ENCODE measurements around the gene EGR4. TPM values are rescaled to one million over a fixed set of nuclear protein-coding genes. Genes with fewer than 3 reads are reported as not detected.
A peak's percentile ranks its signal among the peaks of the same experiment; 100 is the strongest.

The EGR4 gene
- polyA plus RNA-seq, 2 of the 4 experiments (the other 2 are of a cell fraction): 0.03 TPM; not detected in 1

DNA sequence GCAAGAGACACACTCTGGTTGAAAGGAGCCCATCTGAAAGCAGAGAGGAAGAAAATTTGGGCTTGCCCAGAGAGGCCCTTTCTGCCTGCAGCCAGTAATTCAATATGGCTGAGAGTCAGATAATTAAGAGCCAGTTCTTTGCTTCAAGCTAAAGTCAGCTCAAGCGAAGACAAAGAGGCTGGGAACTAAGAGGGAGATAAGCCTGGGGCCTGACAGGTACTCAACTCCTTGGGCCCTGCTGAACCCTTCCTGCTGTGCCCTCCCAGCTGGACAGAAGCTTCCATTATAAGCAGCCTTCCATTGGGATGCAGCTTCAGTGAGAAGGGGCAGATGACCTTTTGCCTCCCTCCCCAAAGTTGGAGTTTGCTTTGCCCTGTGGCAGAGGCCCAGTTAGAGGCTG lies 21.1 kb downstream of the EGR4 start:
- CTCF ChIA-PET: interaction anchor here (1.0 to 4.6 kb wide), 9 partner anchors 9 to 186 kb away, joined by 3 to 42 read pairs (median 6); partner anchors contain the start of gene EGR4
- no peak for ATAC-seq

DNA sequence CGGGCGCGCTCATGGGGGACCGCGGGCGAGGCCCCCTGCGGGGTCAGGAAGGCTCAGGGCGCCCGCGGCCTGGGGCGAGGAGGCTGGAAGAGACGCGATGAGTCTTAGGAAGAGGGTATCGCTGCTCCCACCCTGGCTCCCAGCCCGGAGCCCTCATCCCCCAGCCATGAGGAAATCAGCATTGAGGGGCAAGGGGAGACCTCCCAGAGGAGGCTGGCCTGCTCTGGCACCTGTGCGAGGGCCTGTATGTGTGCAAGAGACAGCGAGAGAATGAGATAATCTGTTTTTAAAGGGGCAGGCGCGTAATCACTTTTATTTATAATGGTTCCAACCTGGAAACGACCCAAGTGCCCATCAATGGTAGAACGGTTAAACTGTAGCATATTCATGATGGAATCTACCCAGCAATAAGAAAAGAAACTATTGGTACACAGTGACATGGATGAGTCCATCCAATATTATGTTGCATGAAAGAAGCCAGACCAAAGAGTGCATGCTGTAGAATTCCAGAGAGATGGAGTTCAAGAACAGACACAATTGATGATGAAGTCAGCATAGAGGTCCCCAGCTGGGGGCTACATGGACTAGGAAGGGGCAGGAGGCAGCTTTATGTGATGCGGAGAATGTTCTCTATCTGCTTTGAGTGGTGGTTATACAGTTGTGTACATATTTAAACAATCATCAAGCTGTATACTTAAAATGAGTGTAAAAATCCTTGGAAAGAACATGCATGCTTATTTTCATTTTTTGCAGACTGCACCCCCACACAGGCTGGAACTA lies 23.5 kb downstream of the EGR4 start:
- H3K4me1 ChIP-seq: peaks cover 7% of the 10 kb centered on the region; the same call in 1 of the 3 replicates
- ATAC-seq: no peak; a peak in 1 of 6 replicates
- H3K9me3 ChIP-seq: no peaks in the 10 kb centered on the region
- H3K4me2 ChIP-seq: peak overlapping the region; percentile 78
- H3K27ac ChIP-seq: peak overlapping the region; percentile 66 to 82
- WGBS (ENCODE audit: missing lambda C conversion rate): 70% methylated on average over 9 of the region's 22 CpGs
- ChIA-PET CTCF (interaction anchor here (0.7 to 4.6 kb wide), 4 partner anchors 12 to 42 kb away, joined by 3 to 42 read pairs (median 6); partner anchors contain the start of gene EGR4), POLR2A (no interaction called here)
- no peak for DNase-seq (ENCODE audit: low read depth in 1 of 2, low spot score in 1 of 2)
- no peak for FAIRE-seq
- H3K4me3 ChIP-seq: peak overlapping the region; percentile 43
- TF ChIP-seq HDAC2 (IDR thresholded peaks at IDR 0.05) (no peak), HOXB5 (CRISPR knock-in tag; IDR thresholded peaks at IDR 0.05) (no peak), GATA3 (IDR thresholded peaks at IDR 0.05; ENCODE audit: borderline replicate concordance) (no peak), TP53 (CRISPR knock-in tag; IDR thresholded peaks at IDR 0.05) (no peak), ZC3H11A (IDR thresholded peaks at IDR 0.05) (no peak), CEBPB (IDR thresholded peaks at IDR 0.05) (no peak), NFE2L2 (conservative IDR thresholded peaks at IDR 0.05; ENCODE audit: low read length) (no peak), CBX8 (IDR thresholded peaks at IDR 0.05) (no peak), RCOR1 (IDR thresholded peaks at IDR 0.05; ENCODE audit: low read depth, low read length) (no peak)
- TF ChIP-seq, protein P1, sequence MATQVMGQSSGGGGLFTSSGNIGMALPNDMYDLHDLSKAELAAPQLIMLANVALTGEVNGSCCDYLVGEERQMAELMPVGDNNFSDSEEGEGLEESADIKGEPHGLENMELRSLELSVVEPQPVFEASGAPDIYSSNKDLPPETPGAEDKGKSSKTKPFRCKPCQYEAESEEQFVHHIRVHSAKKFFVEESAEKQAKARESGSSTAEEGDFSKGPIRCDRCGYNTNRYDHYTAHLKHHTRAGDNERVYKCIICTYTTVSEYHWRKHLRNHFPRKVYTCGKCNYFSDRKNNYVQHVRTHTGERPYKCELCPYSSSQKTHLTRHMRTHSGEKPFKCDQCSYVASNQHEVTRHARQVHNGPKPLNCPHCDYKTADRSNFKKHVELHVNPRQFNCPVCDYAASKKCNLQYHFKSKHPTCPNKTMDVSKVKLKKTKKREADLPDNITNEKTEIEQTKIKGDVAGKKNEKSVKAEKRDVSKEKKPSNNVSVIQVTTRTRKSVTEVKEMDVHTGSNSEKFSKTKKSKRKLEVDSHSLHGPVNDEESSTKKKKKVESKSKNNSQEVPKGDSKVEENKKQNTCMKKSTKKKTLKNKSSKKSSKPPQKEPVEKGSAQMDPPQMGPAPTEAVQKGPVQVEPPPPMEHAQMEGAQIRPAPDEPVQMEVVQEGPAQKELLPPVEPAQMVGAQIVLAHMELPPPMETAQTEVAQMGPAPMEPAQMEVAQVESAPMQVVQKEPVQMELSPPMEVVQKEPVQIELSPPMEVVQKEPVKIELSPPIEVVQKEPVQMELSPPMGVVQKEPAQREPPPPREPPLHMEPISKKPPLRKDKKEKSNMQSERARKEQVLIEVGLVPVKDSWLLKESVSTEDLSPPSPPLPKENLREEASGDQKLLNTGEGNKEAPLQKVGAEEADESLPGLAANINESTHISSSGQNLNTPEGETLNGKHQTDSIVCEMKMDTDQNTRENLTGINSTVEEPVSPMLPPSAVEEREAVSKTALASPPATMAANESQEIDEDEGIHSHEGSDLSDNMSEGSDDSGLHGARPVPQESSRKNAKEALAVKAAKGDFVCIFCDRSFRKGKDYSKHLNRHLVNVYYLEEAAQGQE (IDR thresholded peaks at IDR 0.05): no peak
- TF ChIP-seq, protein P2, sequence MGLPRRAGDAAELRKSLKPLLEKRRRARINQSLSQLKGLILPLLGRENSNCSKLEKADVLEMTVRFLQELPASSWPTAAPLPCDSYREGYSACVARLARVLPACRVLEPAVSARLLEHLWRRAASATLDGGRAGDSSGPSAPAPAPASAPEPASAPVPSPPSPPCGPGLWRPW (IDR thresholded peaks at IDR 0.05): no peak

More for the DNA sequence above, 21.1 kb downstream of the EGR4 start:
- Histone ChIP-seq H3K4me1 (peaks cover 7% of the 10 kb centered on the region; the same call in 1 of the 3 replicates), H3K27ac (no peak overlapping the region), H3K4me2 (no peak overlapping the region), H3K4me3 (no peak overlapping the region), H3K9me3 (no peaks in the 10 kb centered on the region)
- no peak for TF ChIP-seq SMC3 (IDR thresholded peaks at IDR 0.05)
- no peak for TF ChIP-seq FOSB (CRISPR knock-in tag; IDR thresholded peaks at IDR 0.05)
- TF ChIP-seq, protein P3, sequence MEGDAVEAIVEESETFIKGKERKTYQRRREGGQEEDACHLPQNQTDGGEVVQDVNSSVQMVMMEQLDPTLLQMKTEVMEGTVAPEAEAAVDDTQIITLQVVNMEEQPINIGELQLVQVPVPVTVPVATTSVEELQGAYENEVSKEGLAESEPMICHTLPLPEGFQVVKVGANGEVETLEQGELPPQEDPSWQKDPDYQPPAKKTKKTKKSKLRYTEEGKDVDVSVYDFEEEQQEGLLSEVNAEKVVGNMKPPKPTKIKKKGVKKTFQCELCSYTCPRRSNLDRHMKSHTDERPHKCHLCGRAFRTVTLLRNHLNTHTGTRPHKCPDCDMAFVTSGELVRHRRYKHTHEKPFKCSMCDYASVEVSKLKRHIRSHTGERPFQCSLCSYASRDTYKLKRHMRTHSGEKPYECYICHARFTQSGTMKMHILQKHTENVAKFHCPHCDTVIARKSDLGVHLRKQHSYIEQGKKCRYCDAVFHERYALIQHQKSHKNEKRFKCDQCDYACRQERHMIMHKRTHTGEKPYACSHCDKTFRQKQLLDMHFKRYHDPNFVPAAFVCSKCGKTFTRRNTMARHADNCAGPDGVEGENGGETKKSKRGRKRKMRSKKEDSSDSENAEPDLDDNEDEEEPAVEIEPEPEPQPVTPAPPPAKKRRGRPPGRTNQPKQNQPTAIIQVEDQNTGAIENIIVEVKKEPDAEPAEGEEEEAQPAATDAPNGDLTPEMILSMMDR (IDR thresholded peaks at IDR 0.05): no peak
- no peak for TF ChIP-seq RAD21 (conservative IDR thresholded peaks at IDR 0.05 in 1 of 2, IDR thresholded peaks at IDR 0.05 in 1 of 2)
- TF ChIP-seq RARB (CRISPR knock-in tag; IDR thresholded peaks at IDR 0.05): no peak
- TF ChIP-seq HMGXB4 (CRISPR knock-in tag; IDR thresholded peaks at IDR 0.05; ENCODE audit: borderline replicate concordance): no peak
- TF ChIP-seq USF2 (IDR thresholded peaks at IDR 0.05): no peak
- no peak for TF ChIP-seq BHLHE40 (IDR thresholded peaks at IDR 0.05; ENCODE audit: low read depth, low read length)
- TF ChIP-seq FOXS1 (CRISPR knock-in tag; IDR thresholded peaks at IDR 0.05): no peak
- TF ChIP-seq POLR2AphosphoS2 (conservative IDR thresholded peaks at IDR 0.05; ENCODE audit: low read length): no peak
- TF ChIP-seq HOXB5 (CRISPR knock-in tag; IDR thresholded peaks at IDR 0.05): no peak
- TF ChIP-seq KDM5A (IDR thresholded peaks at IDR 0.05): no peak
- TF ChIP-seq GATA3 (IDR thresholded peaks at IDR 0.05; ENCODE audit: borderline replicate concordance): no peak
- no peak for TF ChIP-seq NR3C1 (IDR thresholded peaks at IDR 0.05)
- no peak for TF ChIP-seq NPAS2 (CRISPR knock-in tag; IDR thresholded peaks at IDR 0.05; ENCODE audit: borderline replicate concordance)
- no peak for TF ChIP-seq PBX3 (IDR thresholded peaks at IDR 0.05)
- TF ChIP-seq ZC3H11A (IDR thresholded peaks at IDR 0.05): no peak
- no peak for TF ChIP-seq EHF (CRISPR knock-in tag; IDR thresholded peaks at IDR 0.05)
- no peak for TF ChIP-seq CBX2 (IDR thresholded peaks at IDR 0.05; ENCODE audit: borderline replicate concordance, low read depth)
- no peak for TF ChIP-seq MYC (IDR thresholded peaks at IDR 0.05; ENCODE audit: borderline replicate concordance, low read length)
- 80% methylated on average over 1 of the region's 1 CpG for WGBS (ENCODE audit: missing lambda C conversion rate)
- POLR2A ChIA-PET: no interaction called here
- FAIRE-seq (no peak), DNase-seq (ENCODE audit: low read depth in 1 of 2, low spot score in 1 of 2) (no peak)
